ENCODE results near the gene SESTD1.

Gene SESTD1
- long read RNA-seq, full-length matches to known transcripts, result 3 of 7 reads
- long read RNA-seq, partial matches to known transcripts, result 1 of 7 reads
- long read RNA-seq, other reads (novel, unspliced or antisense), result 3 of 7 reads

- Histone ChIP-seq H3K27me3 (ENCODE audit: insufficient read depth, poor library complexity, severe bottlenecking) (no peaks in the 10 kb centered on the region), H3K4me3 (replicated peaks; ENCODE audit: insufficient read depth, low read length) (peak within 1 kb of the TSS; percentile 81), H3K27ac (replicated peaks) (peak within 1 kb of the TSS; percentile 74)
- peak in 1 of 2 experiments; percentile 35 for DNase-seq (ENCODE audit: low read depth in 1 of 2, low spot score in 1 of 2)
- no peak for TF ChIP-seq SPI1 (IDR thresholded peaks at IDR 0.05; ENCODE audit: borderline replicate concordance, low read depth)
- no peak for TF ChIP-seq CTCF (IDR thresholded peaks at IDR 0.05; ENCODE audit: insufficient read depth, low read length)
- TF ChIP-seq GABPA (IDR thresholded peaks at IDR 0.05; ENCODE audit: low read depth), result no peak
- no peak for TF ChIP-seq POLR2AphosphoS5 (IDR thresholded peaks at IDR 0.05; ENCODE audit: low read depth)
- TF ChIP-seq REST (IDR thresholded peaks at IDR 0.05; ENCODE audit: insufficient replicate concordance, low read depth), result no peak
Measured at GRCh38 chr2:179264368-179265081, at the start of gene SESTD1. TSS of gene SESTD1 (minus strand) at chr2:179264832. CDS start at chr2:179191841, 72,991 bp downstream.

GRCh38 chr2:179313057-179313456 is 48.4 kb upstream of the SESTD1 start:
- Histone ChIP-seq H3K27me3 (ENCODE audit: insufficient read depth, poor library complexity, severe bottlenecking) (no peaks in the 10 kb centered on the region), H3K4me3 (replicated peaks; ENCODE audit: insufficient read depth, low read length) (no peak overlapping the region), H3K27ac (replicated peaks) (no peak overlapping the region)
- DNase-seq (ENCODE audit: low read depth in 1 of 2, low spot score in 1 of 2), result no peak
- TF ChIP-seq SPI1 (IDR thresholded peaks at IDR 0.05; ENCODE audit: borderline replicate concordance, low read depth) (no peak), REST (IDR thresholded peaks at IDR 0.05; ENCODE audit: insufficient replicate concordance, low read depth) (no peak), POLR2AphosphoS5 (IDR thresholded peaks at IDR 0.05; ENCODE audit: low read depth) (no peak), CTCF (IDR thresholded peaks at IDR 0.05; ENCODE audit: insufficient read depth, low read length) (no peak), GABPA (IDR thresholded peaks at IDR 0.05; ENCODE audit: low read depth) (no peak)

- no peak for TF ChIP-seq CTCF (IDR thresholded peaks at IDR 0.05; ENCODE audit: insufficient read depth, low read length)
- no peak for TF ChIP-seq SPI1 (IDR thresholded peaks at IDR 0.05; ENCODE audit: borderline replicate concordance, low read depth)
- no peak for TF ChIP-seq REST (IDR thresholded peaks at IDR 0.05; ENCODE audit: insufficient replicate concordance, low read depth)
- no peak for TF ChIP-seq GABPA (IDR thresholded peaks at IDR 0.05; ENCODE audit: low read depth)
- no peak for TF ChIP-seq POLR2AphosphoS5 (IDR thresholded peaks at IDR 0.05; ENCODE audit: low read depth)
- no peak for DNase-seq (ENCODE audit: low read depth in 1 of 2, low spot score in 1 of 2)
- Histone ChIP-seq H3K27me3 (ENCODE audit: insufficient read depth, poor library complexity, severe bottlenecking) (no peaks in the 10 kb centered on the region), H3K4me3 (replicated peaks; ENCODE audit: insufficient read depth, low read length) (no peak overlapping the region), H3K27ac (replicated peaks) (no peak overlapping the region)
Measured at GRCh38 chr2:179311101-179311500, 46.5 kb upstream of the SESTD1 start.

Data from HL-60 (cell line).